ENCODE measurements around the gene HTR1D. TPM values are rescaled to one million over a fixed set of nuclear protein-coding genes. Genes with fewer than 3 reads are reported as not detected.

Gene HTR1D
- total RNA-seq, 1 experiment from 2014 or later: 5.4 TPM

GRCh38 chr1:23254584-23254983 is 37.3 kb upstream of the HTR1D start:
- POLR2A ChIA-PET: no interaction called here
- Mint-ChIP-seq H3K4me3 (no peak overlapping the region), H3K27me3 (ENCODE audit: low read depth) (peaks cover 6% of the 10 kb centered on the region; the same call in 1 of the 2 replicates), H3K27ac (no peak overlapping the region), H3K36me3 (peaks cover 8% of the 10 kb centered on the region), H3K9me3 (peaks cover 10% of the 10 kb centered on the region), H3K4me1 (peaks cover 14% of the 10 kb centered on the region)
- CTCF ChIA-PET: no interaction called here
- DNase-seq (ENCODE audit: low spot score): no peak
- TF ChIP-seq, protein P1, sequence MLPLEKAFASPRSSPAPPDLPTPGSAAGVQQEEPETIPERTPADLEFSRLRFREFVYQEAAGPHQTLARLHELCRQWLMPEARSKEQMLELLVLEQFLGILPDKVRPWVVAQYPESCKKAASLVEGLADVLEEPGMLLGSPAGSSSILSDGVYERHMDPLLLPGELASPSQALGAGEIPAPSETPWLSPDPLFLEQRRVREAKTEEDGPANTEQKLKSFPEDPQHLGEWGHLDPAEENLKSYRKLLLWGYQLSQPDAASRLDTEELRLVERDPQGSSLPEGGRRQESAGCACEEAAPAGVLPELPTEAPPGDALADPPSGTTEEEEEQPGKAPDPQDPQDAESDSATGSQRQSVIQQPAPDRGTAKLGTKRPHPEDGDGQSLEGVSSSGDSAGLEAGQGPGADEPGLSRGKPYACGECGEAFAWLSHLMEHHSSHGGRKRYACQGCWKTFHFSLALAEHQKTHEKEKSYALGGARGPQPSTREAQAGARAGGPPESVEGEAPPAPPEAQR (CRISPR knock-in tag; IDR thresholded peaks at IDR 0.05): no peak
- no peak for TF ChIP-seq FOXK1 (CRISPR knock-in tag; IDR thresholded peaks at IDR 0.05)
- ATAC-seq: no peak

GRCh38 chr1:23251812-23252211 is 34.5 kb upstream of the HTR1D start:
- Mint-ChIP-seq H3K36me3 (peaks cover 5% of the 10 kb centered on the region), H3K9me3 (peaks cover 6% of the 10 kb centered on the region), H3K4me3 (no peak overlapping the region), H3K27ac (no peak overlapping the region), H3K4me1 (peaks cover 16% of the 10 kb centered on the region), H3K27me3 (ENCODE audit: low read depth) (peaks cover 6% of the 10 kb centered on the region)
- POLR2A ChIA-PET: no interaction called here
- ATAC-seq: no peak
- TF ChIP-seq NFYB (CRISPR knock-in tag; conservative IDR thresholded peaks at IDR 0.05; ENCODE audit: low read depth) (no peak), KAT7 (CRISPR knock-in tag; IDR thresholded peaks at IDR 0.05; ENCODE audit: borderline replicate concordance) (no peak), ZNF671 (CRISPR knock-in tag; IDR thresholded peaks at IDR 0.05) (no peak), MYBL2 (CRISPR knock-in tag; IDR thresholded peaks at IDR 0.05) (no peak)
- TF ChIP-seq, protein P2, sequence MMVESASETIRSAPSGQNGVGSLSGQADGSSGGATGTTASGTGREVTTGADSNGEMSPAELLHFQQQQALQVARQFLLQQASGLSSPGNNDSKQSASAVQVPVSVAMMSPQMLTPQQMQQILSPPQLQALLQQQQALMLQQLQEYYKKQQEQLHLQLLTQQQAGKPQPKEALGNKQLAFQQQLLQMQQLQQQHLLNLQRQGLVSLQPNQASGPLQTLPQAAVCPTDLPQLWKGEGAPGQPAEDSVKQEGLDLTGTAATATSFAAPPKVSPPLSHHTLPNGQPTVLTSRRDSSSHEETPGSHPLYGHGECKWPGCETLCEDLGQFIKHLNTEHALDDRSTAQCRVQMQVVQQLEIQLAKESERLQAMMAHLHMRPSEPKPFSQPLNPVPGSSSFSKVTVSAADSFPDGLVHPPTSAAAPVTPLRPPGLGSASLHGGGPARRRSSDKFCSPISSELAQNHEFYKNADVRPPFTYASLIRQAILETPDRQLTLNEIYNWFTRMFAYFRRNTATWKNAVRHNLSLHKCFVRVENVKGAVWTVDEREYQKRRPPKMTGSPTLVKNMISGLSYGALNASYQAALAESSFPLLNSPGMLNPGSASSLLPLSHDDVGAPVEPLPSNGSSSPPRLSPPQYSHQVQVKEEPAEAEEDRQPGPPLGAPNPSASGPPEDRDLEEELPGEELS (CRISPR knock-in tag; IDR thresholded peaks at IDR 0.05): no peak
- TF ChIP-seq, protein P3, sequence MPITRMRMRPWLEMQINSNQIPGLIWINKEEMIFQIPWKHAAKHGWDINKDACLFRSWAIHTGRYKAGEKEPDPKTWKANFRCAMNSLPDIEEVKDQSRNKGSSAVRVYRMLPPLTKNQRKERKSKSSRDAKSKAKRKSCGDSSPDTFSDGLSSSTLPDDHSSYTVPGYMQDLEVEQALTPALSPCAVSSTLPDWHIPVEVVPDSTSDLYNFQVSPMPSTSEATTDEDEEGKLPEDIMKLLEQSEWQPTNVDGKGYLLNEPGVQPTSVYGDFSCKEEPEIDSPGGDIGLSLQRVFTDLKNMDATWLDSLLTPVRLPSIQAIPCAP (CRISPR knock-in tag; IDR thresholded peaks at IDR 0.05): no peak
- CTCF ChIA-PET: interaction anchor here (1.9 kb wide), 1 partner anchor 35 kb away, joined by 10 read pairs; the partner anchor contains the start of gene HTR1D
- DNase-seq (ENCODE audit: low spot score): no peak

DNA sequence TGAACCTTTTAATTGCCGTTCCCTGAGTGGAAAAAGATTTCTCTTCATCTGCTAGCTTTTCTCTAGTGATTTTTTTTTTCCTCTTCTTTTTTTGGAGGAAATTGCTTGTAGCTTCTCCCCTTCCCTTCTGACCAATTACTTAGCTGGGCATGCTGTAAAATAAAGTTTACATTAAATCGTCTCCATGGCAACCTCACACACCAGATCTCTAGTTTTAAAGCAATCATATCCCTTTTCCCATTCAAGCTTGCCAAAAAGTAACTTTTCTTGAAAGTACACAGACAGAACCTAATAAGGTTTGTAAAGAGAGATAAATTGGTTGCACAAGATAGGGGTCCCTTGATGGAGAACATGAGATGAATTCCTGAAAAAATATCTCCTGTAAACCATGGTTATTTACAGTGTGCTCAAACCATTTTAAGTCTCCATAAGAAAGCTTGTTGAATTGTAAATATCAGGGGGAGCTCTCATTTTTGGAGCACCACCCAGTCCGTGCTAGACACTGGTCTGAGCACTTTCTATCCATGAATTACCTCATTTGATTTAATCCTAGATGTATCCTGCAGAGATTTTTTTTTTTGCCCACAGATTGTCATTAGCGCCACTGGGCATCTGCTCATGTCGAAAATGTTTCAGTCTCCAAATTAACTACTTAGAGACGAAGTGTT is 32.6 kb upstream of the HTR1D start:
- TF ChIP-seq ELF4 (CRISPR knock-in tag; IDR thresholded peaks at IDR 0.05; ENCODE audit: low read depth): no peak
- TF ChIP-seq CREB1 (CRISPR knock-in tag; IDR thresholded peaks at IDR 0.05): no peak
- TF ChIP-seq, protein P4, sequence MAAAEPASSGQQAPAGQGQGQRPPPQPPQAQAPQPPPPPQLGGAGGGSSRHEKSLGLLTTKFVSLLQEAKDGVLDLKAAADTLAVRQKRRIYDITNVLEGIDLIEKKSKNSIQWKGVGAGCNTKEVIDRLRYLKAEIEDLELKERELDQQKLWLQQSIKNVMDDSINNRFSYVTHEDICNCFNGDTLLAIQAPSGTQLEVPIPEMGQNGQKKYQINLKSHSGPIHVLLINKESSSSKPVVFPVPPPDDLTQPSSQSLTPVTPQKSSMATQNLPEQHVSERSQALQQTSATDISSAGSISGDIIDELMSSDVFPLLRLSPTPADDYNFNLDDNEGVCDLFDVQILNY (CRISPR knock-in tag; IDR thresholded peaks at IDR 0.05): no peak
- TF ChIP-seq FOXK1 (CRISPR knock-in tag; IDR thresholded peaks at IDR 0.05): no peak
- TF ChIP-seq, protein P5, sequence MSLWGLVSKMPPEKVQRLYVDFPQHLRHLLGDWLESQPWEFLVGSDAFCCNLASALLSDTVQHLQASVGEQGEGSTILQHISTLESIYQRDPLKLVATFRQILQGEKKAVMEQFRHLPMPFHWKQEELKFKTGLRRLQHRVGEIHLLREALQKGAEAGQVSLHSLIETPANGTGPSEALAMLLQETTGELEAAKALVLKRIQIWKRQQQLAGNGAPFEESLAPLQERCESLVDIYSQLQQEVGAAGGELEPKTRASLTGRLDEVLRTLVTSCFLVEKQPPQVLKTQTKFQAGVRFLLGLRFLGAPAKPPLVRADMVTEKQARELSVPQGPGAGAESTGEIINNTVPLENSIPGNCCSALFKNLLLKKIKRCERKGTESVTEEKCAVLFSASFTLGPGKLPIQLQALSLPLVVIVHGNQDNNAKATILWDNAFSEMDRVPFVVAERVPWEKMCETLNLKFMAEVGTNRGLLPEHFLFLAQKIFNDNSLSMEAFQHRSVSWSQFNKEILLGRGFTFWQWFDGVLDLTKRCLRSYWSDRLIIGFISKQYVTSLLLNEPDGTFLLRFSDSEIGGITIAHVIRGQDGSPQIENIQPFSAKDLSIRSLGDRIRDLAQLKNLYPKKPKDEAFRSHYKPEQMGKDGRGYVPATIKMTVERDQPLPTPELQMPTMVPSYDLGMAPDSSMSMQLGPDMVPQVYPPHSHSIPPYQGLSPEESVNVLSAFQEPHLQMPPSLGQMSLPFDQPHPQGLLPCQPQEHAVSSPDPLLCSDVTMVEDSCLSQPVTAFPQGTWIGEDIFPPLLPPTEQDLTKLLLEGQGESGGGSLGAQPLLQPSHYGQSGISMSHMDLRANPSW (CRISPR knock-in tag; conservative IDR thresholded peaks at IDR 0.05; ENCODE audit: low read depth): no peak
- TF ChIP-seq, protein P6, sequence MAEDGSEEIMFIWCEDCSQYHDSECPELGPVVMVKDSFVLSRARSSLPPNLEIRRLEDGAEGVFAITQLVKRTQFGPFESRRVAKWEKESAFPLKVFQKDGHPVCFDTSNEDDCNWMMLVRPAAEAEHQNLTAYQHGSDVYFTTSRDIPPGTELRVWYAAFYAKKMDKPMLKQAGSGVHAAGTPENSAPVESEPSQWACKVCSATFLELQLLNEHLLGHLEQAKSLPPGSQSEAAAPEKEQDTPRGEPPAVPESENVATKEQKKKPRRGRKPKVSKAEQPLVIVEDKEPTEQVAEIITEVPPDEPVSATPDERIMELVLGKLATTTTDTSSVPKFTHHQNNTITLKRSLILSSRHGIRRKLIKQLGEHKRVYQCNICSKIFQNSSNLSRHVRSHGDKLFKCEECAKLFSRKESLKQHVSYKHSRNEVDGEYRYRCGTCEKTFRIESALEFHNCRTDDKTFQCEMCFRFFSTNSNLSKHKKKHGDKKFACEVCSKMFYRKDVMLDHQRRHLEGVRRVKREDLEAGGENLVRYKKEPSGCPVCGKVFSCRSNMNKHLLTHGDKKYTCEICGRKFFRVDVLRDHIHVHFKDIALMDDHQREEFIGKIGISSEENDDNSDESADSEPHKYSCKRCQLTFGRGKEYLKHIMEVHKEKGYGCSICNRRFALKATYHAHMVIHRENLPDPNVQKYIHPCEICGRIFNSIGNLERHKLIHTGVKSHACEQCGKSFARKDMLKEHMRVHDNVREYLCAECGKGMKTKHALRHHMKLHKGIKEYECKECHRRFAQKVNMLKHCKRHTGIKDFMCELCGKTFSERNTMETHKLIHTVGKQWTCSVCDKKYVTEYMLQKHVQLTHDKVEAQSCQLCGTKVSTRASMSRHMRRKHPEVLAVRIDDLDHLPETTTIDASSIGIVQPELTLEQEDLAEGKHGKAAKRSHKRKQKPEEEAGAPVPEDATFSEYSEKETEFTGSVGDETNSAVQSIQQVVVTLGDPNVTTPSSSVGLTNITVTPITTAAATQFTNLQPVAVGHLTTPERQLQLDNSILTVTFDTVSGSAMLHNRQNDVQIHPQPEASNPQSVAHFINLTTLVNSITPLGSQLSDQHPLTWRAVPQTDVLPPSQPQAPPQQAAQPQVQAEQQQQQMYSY (CRISPR knock-in tag; IDR thresholded peaks at IDR 0.05): no peak
- TF ChIP-seq PRRX2 (CRISPR knock-in tag; IDR thresholded peaks at IDR 0.05): no peak
- TF ChIP-seq NFATC4 (CRISPR knock-in tag; IDR thresholded peaks at IDR 0.05): no peak
- no peak for TF ChIP-seq ZNF671 (CRISPR knock-in tag; IDR thresholded peaks at IDR 0.05)
- no peak for TF ChIP-seq ZBTB21 (CRISPR knock-in tag; IDR thresholded peaks at IDR 0.05; ENCODE audit: borderline replicate concordance)
- TF ChIP-seq CBFB (CRISPR knock-in tag; IDR thresholded peaks at IDR 0.05; ENCODE audit: low read depth): no peak
- TF ChIP-seq NFE2L1 (CRISPR knock-in tag; IDR thresholded peaks at IDR 0.05): no peak
- DNase-seq (ENCODE audit: low spot score): no peak
- Mint-ChIP-seq H3K4me1 (peaks cover 19% of the 10 kb centered on the region), H3K27me3 (ENCODE audit: low read depth) (no peaks in the 10 kb centered on the region; the same call in 1 of the 2 replicates), H3K9me3 (no peaks in the 10 kb centered on the region), H3K36me3 (no peaks in the 10 kb centered on the region), H3K27ac (no peak overlapping the region), H3K4me3 (no peak overlapping the region)
- POLR2A ChIA-PET: no interaction called here
- no peak for ATAC-seq
- CTCF ChIA-PET: interaction anchor here (0.9 kb wide), 1 partner anchor 33 kb away, joined by 4 read pairs; the partner anchor contains the start of gene HTR1D

All from WTC11 (cell line).